ENCODE results near the gene PCNA. TPM values are rescaled to one million over a fixed set of nuclear protein-coding genes. Genes with fewer than 3 reads are reported as not detected.

Gene PCNA
- total and polyA plus RNA-seq, 2 of the 4 experiments (the other 2 are of a cell fraction): 155 to 213 TPM

GRCh38 chr20:5164645-5165625 lies 45.2 kb upstream of the PCNA start (continued):
- TF ChIP-seq, protein P1, sequence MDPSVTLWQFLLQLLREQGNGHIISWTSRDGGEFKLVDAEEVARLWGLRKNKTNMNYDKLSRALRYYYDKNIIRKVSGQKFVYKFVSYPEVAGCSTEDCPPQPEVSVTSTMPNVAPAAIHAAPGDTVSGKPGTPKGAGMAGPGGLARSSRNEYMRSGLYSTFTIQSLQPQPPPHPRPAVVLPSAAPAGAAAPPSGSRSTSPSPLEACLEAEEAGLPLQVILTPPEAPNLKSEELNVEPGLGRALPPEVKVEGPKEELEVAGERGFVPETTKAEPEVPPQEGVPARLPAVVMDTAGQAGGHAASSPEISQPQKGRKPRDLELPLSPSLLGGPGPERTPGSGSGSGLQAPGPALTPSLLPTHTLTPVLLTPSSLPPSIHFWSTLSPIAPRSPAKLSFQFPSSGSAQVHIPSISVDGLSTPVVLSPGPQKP (IDR thresholded peaks at IDR 0.05; ENCODE audit: borderline replicate concordance, low read depth, low read length): no peak
- TF ChIP-seq MAFK (IDR thresholded peaks at IDR 0.05; ENCODE audit: low read depth, low read length): no peak
